Left ventricle myocardium inferior (tissue), 1 donor: Measurements from ENCODE around the gene CHD5. TPM values are rescaled to one million over a fixed set of nuclear protein-coding genes. Genes with fewer than 3 reads are reported as not detected.
"Not testable (repeated sequence)": the region's sequence is repeated elsewhere in the genome, so short reads cannot be mapped to it uniquely, and the experiment has no call there.

Source experiments
- DNase-seq: peaks from one replicate; pipeline ENCODE4 v3.0.0-alpha.2; 2020
- H3K27ac ChIP-seq: fragments of 200-600 bp; replicated peaks from 2 replicates; pipeline ENCODE4 v1.8.0; 2021
- H3K27me3 ChIP-seq: fragments of 200-600 bp; 2 replicates; pipeline ENCODE4 v1.8.0; 2021; ENCODE audit warnings: low read depth
- H3K36me3 ChIP-seq: fragments of 200-600 bp; 2 replicates; pipeline ENCODE4 v1.8.0; 2021
- H3K4me1 ChIP-seq: fragments of 200-600 bp; 2 replicates; pipeline ENCODE4 v1.8.0; 2021
- H3K4me3 ChIP-seq: fragments of 200-600 bp; 2 replicates; pipeline ENCODE4 v1.8.0; 2021; ENCODE audit warnings: mild to moderate bottlenecking, moderate library complexity
- H3K9me3 ChIP-seq: fragments of 200-600 bp; replicated peaks from 2 replicates; pipeline ENCODE4 v1.8.0; 2021
- intact Hi-C: fragments of 100-400 bp; cut with micrococcal nuclease; formaldehyde crosslinking; loops from one replicate; pipeline ENCODE4 v1.11.0; 2022
- total RNA-seq: library from RNA; stranded (reverse); fragmentation: NEBNext Ultra II Directional; extraction: Animal tissue kit (Norgen Biotek cat#: 25700); gene quantifications from one replicate; pipeline ENCODE4 v1.2.1, GENCODE V29; 2021
- TF ChIP-seq, protein P1 (sequence below): fragments of 200-600 bp; IDR thresholded peaks from 2 replicates; pipeline ENCODE4 v1.8.0; 2021; ENCODE audit warnings: antibody characterized with exemption, mild to moderate bottlenecking, borderline replicate concordance
- donor health status: DM: no; HTN: yes; CAD: no; lungs with severe emphysema.

Gene CHD5
- total RNA-seq, 1 donor from 2014 or later = 0.19 TPM

DNA sequence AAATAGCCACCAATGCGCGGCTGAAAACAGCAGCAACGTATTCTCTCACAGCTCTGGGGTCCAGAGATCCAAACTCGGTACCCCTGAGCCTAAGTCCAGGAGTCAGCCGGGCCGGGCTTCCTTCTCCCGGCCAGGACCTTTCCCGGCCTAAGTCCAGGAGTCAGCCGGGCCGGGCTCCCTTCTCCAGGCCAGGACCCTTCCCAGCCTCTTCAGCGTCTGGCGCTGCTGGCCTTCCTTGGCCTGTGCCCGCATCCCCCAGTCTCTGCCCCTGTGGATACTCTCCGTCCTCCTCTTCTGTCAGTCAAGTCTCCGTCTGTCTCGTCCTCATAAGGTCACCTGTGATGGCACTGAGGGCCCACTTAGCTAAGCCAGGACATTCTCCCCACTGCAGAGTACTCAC is 102.2 kb downstream of the CHD5 start:
- peaks cover 8% of the 10 kb centered on the region for H3K4me1 ChIP-seq
- no peak overlapping the region for H3K27ac ChIP-seq
- TF ChIP-seq, protein P1, sequence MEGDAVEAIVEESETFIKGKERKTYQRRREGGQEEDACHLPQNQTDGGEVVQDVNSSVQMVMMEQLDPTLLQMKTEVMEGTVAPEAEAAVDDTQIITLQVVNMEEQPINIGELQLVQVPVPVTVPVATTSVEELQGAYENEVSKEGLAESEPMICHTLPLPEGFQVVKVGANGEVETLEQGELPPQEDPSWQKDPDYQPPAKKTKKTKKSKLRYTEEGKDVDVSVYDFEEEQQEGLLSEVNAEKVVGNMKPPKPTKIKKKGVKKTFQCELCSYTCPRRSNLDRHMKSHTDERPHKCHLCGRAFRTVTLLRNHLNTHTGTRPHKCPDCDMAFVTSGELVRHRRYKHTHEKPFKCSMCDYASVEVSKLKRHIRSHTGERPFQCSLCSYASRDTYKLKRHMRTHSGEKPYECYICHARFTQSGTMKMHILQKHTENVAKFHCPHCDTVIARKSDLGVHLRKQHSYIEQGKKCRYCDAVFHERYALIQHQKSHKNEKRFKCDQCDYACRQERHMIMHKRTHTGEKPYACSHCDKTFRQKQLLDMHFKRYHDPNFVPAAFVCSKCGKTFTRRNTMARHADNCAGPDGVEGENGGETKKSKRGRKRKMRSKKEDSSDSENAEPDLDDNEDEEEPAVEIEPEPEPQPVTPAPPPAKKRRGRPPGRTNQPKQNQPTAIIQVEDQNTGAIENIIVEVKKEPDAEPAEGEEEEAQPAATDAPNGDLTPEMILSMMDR = no peak
- H3K27me3 ChIP-seq = no peaks in the 10 kb centered on the region
- intact Hi-C loops = no loop called here
- H3K36me3 ChIP-seq = peaks cover 7% of the 10 kb centered on the region
- no peak overlapping the region for H3K4me3 ChIP-seq
- H3K9me3 ChIP-seq = no peaks in the 10 kb centered on the region
- no peak for DNase-seq

DNA sequence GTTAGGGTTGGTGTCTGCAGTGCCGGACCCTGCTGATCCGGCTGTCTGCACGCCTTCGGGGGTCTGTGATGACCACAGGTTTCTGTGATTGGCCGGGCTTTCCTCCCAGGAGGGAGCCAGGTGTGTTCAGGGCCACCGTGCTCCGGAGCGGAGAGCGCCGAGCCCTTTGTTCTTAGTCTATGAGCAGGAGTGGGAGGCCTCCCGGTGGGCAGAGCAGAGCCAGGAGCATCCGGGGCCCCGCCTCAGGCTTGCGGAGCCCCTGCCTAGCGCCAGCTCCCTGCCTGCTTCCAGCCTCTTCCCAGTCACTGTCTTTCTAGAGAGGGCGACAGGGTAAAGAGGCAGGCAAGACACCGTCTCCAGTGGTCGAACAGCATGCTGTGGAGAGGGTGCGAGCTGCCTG is 102.6 kb downstream of the CHD5 start:
- no peak overlapping the region for H3K27ac ChIP-seq
- TF ChIP-seq, protein P1 = no peak
- intact Hi-C loops = no loop called here
- peaks cover 8% of the 10 kb centered on the region for H3K4me1 ChIP-seq
- H3K27me3 ChIP-seq = no peaks in the 10 kb centered on the region
- H3K9me3 ChIP-seq = no peaks in the 10 kb centered on the region
- no peak for DNase-seq
- H3K36me3 ChIP-seq = peaks cover 7% of the 10 kb centered on the region
- H3K4me3 ChIP-seq = no peak overlapping the region

DNA sequence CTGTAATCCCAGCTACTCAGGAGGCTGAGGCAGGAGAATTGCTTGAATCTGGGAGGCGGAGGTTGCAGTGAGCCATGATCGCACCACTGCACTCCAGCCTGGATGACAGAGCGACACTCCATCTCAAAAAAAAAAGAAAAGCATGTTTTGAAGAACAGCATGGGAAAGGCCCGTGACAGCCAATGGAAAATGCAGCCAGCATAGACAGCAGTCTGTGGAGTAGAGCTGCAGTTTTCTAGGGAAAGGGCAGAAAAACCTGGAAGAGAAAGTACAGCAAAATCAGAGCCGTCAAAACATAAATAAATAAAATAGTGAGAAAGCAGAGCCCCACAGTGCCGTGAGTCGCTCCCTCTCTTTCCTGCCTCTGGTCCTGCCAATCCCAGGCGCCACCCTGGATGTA is 103.1 kb downstream of the CHD5 start:
- DNase-seq, H3K27me3 ChIP-seq, H3K4me1 ChIP-seq, H3K4me3 ChIP-seq, H3K27ac ChIP-seq, H3K9me3 ChIP-seq, intact Hi-C loops, H3K36me3 ChIP-seq: not testable (repeated sequence)

DNA sequence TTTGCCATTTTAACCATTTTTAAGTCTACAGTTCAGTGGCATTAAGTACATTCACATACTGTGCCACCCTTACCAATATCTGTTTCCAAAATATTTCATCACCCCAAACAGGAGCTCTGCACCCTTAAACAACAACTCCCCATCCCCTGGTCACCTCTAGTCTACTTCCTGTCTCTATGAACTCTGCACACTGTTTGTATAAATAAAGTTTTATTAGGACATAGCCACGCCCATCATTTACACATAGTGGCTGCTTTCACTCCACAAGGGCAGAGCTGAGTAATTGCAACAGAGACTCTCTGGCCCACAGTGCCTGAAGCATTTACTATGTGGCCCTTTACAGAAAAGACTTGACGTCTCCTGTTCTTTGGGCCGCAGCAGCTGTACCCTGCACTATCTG is 104.4 kb downstream of the CHD5 start:
- H3K36me3 ChIP-seq = peaks cover 7% of the 10 kb centered on the region
- no peaks in the 10 kb centered on the region for H3K9me3 ChIP-seq
- H3K27ac ChIP-seq = no peak overlapping the region
- peaks cover 8% of the 10 kb centered on the region for H3K4me1 ChIP-seq
- H3K27me3 ChIP-seq = no peaks in the 10 kb centered on the region
- TF ChIP-seq, protein P1 = no peak
- no peak for DNase-seq
- intact Hi-C loops = no loop called here
- no peak overlapping the region for H3K4me3 ChIP-seq

GRCh38 chr1:6074192-6074901 is 105.8 kb downstream of the CHD5 start:
- TF ChIP-seq, protein P1 = no peak

DNA sequence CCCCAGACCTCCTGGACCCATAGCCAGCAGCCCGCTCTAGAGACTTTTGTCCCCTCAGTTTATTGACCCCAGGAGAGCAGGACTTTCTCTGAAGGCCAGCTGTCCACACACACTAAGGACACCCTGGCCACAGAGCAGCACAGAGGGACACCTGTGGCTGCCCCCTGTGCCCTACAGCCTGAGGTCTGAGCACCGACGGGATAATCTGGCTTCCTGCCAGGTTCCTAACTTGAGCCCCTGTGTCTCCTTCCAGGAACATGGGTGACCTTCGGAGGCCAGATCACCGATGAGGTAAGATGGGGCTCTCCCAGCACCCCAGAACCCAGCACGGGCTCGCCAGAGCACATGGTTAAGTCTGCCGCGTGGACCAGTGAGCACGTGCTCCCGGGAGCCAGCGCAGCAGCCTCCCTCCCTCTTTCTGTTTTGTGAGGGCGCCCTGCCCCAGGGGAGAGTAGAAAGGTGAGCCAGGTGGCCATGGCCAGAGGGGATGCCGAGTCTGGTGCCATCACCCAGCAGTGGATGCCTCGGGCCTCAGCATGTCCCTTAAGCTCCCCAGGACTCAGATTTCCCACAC is 106.6 kb downstream of the CHD5 start:
- intact Hi-C loops = no loop called here
- no peaks in the 10 kb centered on the region for H3K4me1 ChIP-seq
- peaks cover 7% of the 10 kb centered on the region for H3K36me3 ChIP-seq
- no peak overlapping the region for H3K27ac ChIP-seq
- no peak for DNase-seq
- H3K27me3 ChIP-seq = no peaks in the 10 kb centered on the region
- H3K9me3 ChIP-seq = no peaks in the 10 kb centered on the region
- TF ChIP-seq, protein P1 = no peak
- H3K4me3 ChIP-seq = no peak overlapping the region

More at GRCh38 chr1:6074192-6074901, 105.8 kb downstream of the CHD5 start:
- no peaks in the 10 kb centered on the region for H3K9me3 ChIP-seq
- intact Hi-C loops = no loop called here
- DNase-seq = no peak
- H3K4me3 ChIP-seq = no peak overlapping the region
- no peaks in the 10 kb centered on the region for H3K27me3 ChIP-seq
- H3K4me1 ChIP-seq = no peaks in the 10 kb centered on the region
- H3K36me3 ChIP-seq = peaks cover 7% of the 10 kb centered on the region
- H3K27ac ChIP-seq = no peak overlapping the region
